GM12878 (cell line): ENCODE measurements around the gene DLAT. TPM values are rescaled to one million over a fixed set of nuclear protein-coding genes. Genes with fewer than 3 reads are reported as not detected.

Experiments
- BRCA1 ChIP-seq: IDR thresholded peaks from 2 replicates; pipeline ENCODE4 v1.6.1; 2011; ENCODE audit warnings: low read depth, low read length, improper control_type of control experiment
- E2F8 ChIP-seq: fragments of 450-650 bp; IDR thresholded peaks from 2 replicates; pipeline ENCODE4 v1.6.1; 2018; ENCODE audit warnings: mild to moderate bottlenecking, low read depth, moderate library complexity; ENCODE audit not compliant: partially characterized antibody
- IRF4 ChIP-seq: IDR thresholded peaks from 2 replicates; pipeline ENCODE4 v1.6.1; 2011; ENCODE audit warnings: low read depth, low read length
- JUNB ChIP-seq: IDR thresholded peaks from 2 replicates; pipeline ENCODE4 v1.6.1; 2016; ENCODE audit warnings: antibody characterized with exemption, mild to moderate bottlenecking
- PRDM15 ChIP-seq: fragments of 450-650 bp; formaldehyde crosslinking; IDR thresholded peaks from 2 replicates; pipeline ENCODE4 v1.4.0; 2020; ENCODE audit warnings: mild to moderate bottlenecking, moderate library complexity
- SREBF2 ChIP-seq: IDR thresholded peaks from 2 replicates; pipeline ENCODE4 v1.6.1; 2012; ENCODE audit warnings: mild to moderate bottlenecking, low read length
- TAF1 ChIP-seq: IDR thresholded peaks from 2 replicates; pipeline ENCODE4 v1.6.1; 2011; ENCODE audit warnings: mild to moderate bottlenecking, low read depth, low read length, borderline replicate concordance
- YY1 ChIP-seq: IDR thresholded peaks from 2 replicates; pipeline ENCODE4 v1.6.1; 2011; ENCODE audit warnings: low read depth, mild to moderate bottlenecking, low read length
- ZBTB33 ChIP-seq: fragments of 450-650 bp; IDR thresholded peaks from 2 replicates; pipeline ENCODE4 v1.6.1; 2017; ENCODE audit warnings: mild to moderate bottlenecking
- polyA plus RNA-seq, 11 experiments: library from polyadenylated mRNA; depleted of rRNA in 4 of 11; unstranded in 6 of 11; stranded (reverse) in 5 of 11; fragments of >200 nt; fragmentation: Nextera tagmentation in 4 of 11; fragmentation: Illumina TruSeq in 1 of 11; extraction: Ambion mirVana in 4 of 11; extraction: Trizol in 1 of 11; gene quantifications; 1 replicate in 1 of 11; 2 replicates in 10 of 11; pipeline versions ENCODE4 v1.2.1 to v1.2.3, GENCODE V29; 2011 to 2016; ENCODE audit warnings: inconsistent platforms in 2 of 11, missing spikeins in 2 of 11, low read depth in 1 of 11
- total RNA-seq, 4 experiments: library from RNA; depleted of rRNA in 3 of 4; stranded (reverse); fragments of >200 nt in 3 of 4; fragmentation: Illumina TruSeq in 1 of 4; extraction: Trizol in 1 of 4; gene quantifications; 2 replicates each; pipeline versions ENCODE4 v1.2.1 to v1.2.3, GENCODE V29; 2013 to 2021

Gene DLAT
- total and polyA plus RNA-seq, 10 of the 15 experiments (the other 5 are each of a cell fraction or from before 2014, with no cell fraction given) = 16.5 to 79.9 (median 43.8) TPM

- no peak for TF ChIP-seq PRDM15 (CRISPR knock-in tag)
- no peak for TF ChIP-seq E2F8
- no peak for TF ChIP-seq ZBTB33
- TF ChIP-seq SREBF2 = no peak
- TF ChIP-seq IRF4 = no peak
- no peak for TF ChIP-seq BRCA1
- no peak for TF ChIP-seq JUNB
- TF ChIP-seq YY1 = no peak
- no peak for TF ChIP-seq TAF1
These were observed 78.2 kb downstream of the DLAT start (continued) for GRCh38 chr11:112103446-112103845.
